K562 (cell line): ENCODE results near the gene CLIP4. TPM values are rescaled to one million over a fixed set of nuclear protein-coding genes. Genes with fewer than 3 reads are reported as not detected.

Source experiments
- ATAC-seq: fragments of 200-7000 bp; cut with Tn5 transposase; 3 replicates; pipeline ENCODE4 v1.9.1; 2020; ENCODE audit warnings: moderate library complexity
- BruUV-seq: library from RNA; stranded (reverse); fragments of 400-500 nt; replicated peaks from 2 replicates; lab custom pipeline; 2021; lab: Mats Ljungman, UMichigan
- CTCF ChIA-PET: fragments of 300-600 bp; formaldehyde crosslinking; extraction: SDS; loops from one replicate; lab custom pipeline; 2021; ENCODE audit warnings: low intra/inter-chr PET ratio; lab: Yijun Ruan, JAX
- POLR2A ChIA-PET: fragments of 300-600, 350-650 bp; sonication (Branson Sonifier 250); formaldehyde crosslinking; extraction: SDS; loops from one replicate; lab custom pipeline; 2021; ENCODE audit warnings: antibody characterized with exemption, inconsistent platforms; lab: Yijun Ruan, JAX
- DNase-seq, 4 experiments: peaks; one replicate each; pipeline versions ENCODE4 v3.0.0 to v3.0.0-alpha.2; 2011 to 2018; ENCODE audit warnings: low spot score in 3 of 4, mixed read lengths in 3 of 4; ENCODE audit errors: extremely low read depth in 1 of 4
- FAIRE-seq: peaks from 2 replicates; lab custom pipeline; 2011; peaks lifted over from hg19 to GRCh38; lab: Jason Lieb, UNC
- H2AFZ ChIP-seq: 2 replicates; pipeline ENCODE4 v1.6.0; 2011; ENCODE audit warnings: low read depth, low read length, control low read depth, inconsistent platforms
- H3K27ac ChIP-seq: fragments of 200-600 bp; 3 replicates; pipeline ENCODE4 v1.8.0; 2011; ENCODE audit warnings: low read depth, mild to moderate bottlenecking, control low read depth, inconsistent platforms, low read length, moderate library complexity, mixed read lengths; ENCODE audit errors: extremely low read depth
- H3K27me3 ChIP-seq, 2 experiments: fragments of 300-600 bp in 1 of 2; 2 replicates in 1 of 2; 3 replicates in 1 of 2; pipeline versions ENCODE4 v1.6.0 to v1.8.0; 2011; ENCODE audit warnings: inconsistent platforms in 2 of 2, low read length in 2 of 2, mild to moderate bottlenecking in 1 of 2, mixed read lengths in 1 of 2, moderate library complexity in 1 of 2; ENCODE audit not compliant: control insufficient read depth in 2 of 2, insufficient read depth in 2 of 2
- H3K36me3 ChIP-seq: fragments of 300-600 bp; 3 replicates; pipeline ENCODE4 v1.8.0; 2011; ENCODE audit warnings: mild to moderate bottlenecking, low read length, inconsistent platforms; ENCODE audit not compliant: control insufficient read depth, insufficient read depth
- H3K4me1 ChIP-seq, 2 experiments: fragments of 200-600 bp in 1 of 2; replicated peaks in 1 of 2; 2 replicates in 1 of 2; 3 replicates in 1 of 2; pipeline versions ENCODE4 v1.5.1 to v1.8.0; 2011; ENCODE audit warnings: inconsistent platforms in 2 of 2, low read length in 2 of 2, mild to moderate bottlenecking in 1 of 2, mixed read lengths in 1 of 2, moderate library complexity in 1 of 2; ENCODE audit not compliant: control insufficient read depth in 2 of 2, insufficient read depth in 2 of 2
- H3K4me2 ChIP-seq: 2 replicates; pipeline ENCODE4 v1.6.1; 2011; ENCODE audit warnings: low read length, control low read depth, inconsistent platforms, mixed read lengths; ENCODE audit not compliant: insufficient read depth
- H3K4me3 ChIP-seq: fragments of 200-600 bp; sonication (generic), shearing (Covaris generic); 2 replicates; pipeline ENCODE4 v1.5.1; 2016; ENCODE audit warnings: control low read depth, inconsistent platforms
- H3K79me2 ChIP-seq: fragments of 200-600 bp; 3 replicates; pipeline ENCODE4 v1.8.0; 2011; ENCODE audit warnings: low read length, inconsistent platforms; ENCODE audit not compliant: control insufficient read depth, insufficient read depth
- H3K9ac ChIP-seq, 2 experiments: 2 replicates each; pipeline versions ENCODE4 v1.6.0 to v1.6.1; 2011; ENCODE audit warnings: low read depth in 2 of 2, low read length in 2 of 2, control low read depth in 1 of 2, inconsistent platforms in 1 of 2, mild to moderate bottlenecking in 1 of 2, mixed read lengths in 1 of 2; ENCODE audit not compliant: insufficient read depth in 1 of 2
- H3K9me1 ChIP-seq: one replicate; pipeline ENCODE4 v1.6.0; 2011; ENCODE audit warnings: inconsistent platforms, mild to moderate bottlenecking, low read length, moderate library complexity; ENCODE audit not compliant: control insufficient read depth, insufficient read depth
- H3K9me3 ChIP-seq: replicated peaks from 2 replicates; pipeline ENCODE4 v1.5.1; 2011; ENCODE audit warnings: low read depth, low read length, inconsistent platforms; ENCODE audit not compliant: control insufficient read depth, insufficient read depth
- H4K20me1 ChIP-seq: replicated peaks from 2 replicates; pipeline ENCODE4 v1.6.1; 2011; ENCODE audit warnings: low read length, inconsistent platforms, mixed read lengths; ENCODE audit not compliant: control insufficient read depth, insufficient read depth
- BCOR ChIP-seq: fragments of 450-650 bp; IDR thresholded peaks from 2 replicates; pipeline ENCODE4 v1.6.1; 2016
- CAMTA2 ChIP-seq: fragments of 250-450 bp; sonication (Bioruptor Pico); conservative IDR thresholded peaks from 2 replicates; pipeline ENCODE4 v1.5.1; 2022
- CBX3 ChIP-seq, 2 experiments: IDR thresholded peaks; 1 replicate in 1 of 2; 2 replicates in 1 of 2; pipeline ENCODE4 v1.6.1; 2012; ENCODE audit warnings: inconsistent platforms in 2 of 2, low read length in 2 of 2, borderline replicate concordance in 1 of 2, control low read depth in 1 of 2
- CHCHD3 ChIP-seq: fragments of 250-450 bp; sonication (Bioruptor Pico); IDR thresholded peaks from 2 replicates; pipeline ENCODE4 v2.1.2; 2022; ENCODE audit warnings: mild to moderate bottlenecking
- DEAF1 ChIP-seq: fragments of 450-650 bp; formaldehyde crosslinking; IDR thresholded peaks from 2 replicates; pipeline ENCODE4 v1.4.0; 2020; ENCODE audit warnings: mild to moderate bottlenecking, moderate library complexity
- MAFF ChIP-seq: IDR thresholded peaks from 2 replicates; pipeline ENCODE4 v1.6.1; 2012; ENCODE audit warnings: low read length, improper control_type of control experiment
- SRSF3 ChIP-seq: fragments of 200-400 bp; formaldehyde crosslinking; IDR thresholded peaks from 2 replicates; pipeline ENCODE4 v1.6.1; 2016; ENCODE audit warnings: mild to moderate bottlenecking, low read length, moderate library complexity; ENCODE audit not compliant: insufficient read depth
- TRIM25 ChIP-seq: fragments of 450-650 bp; IDR thresholded peaks from 2 replicates; pipeline ENCODE4 v1.7.0; 2016; ENCODE audit warnings: borderline replicate concordance
- ZNF398 ChIP-seq: fragments of 250-450 bp; sonication (Bioruptor Pico); IDR thresholded peaks from 2 replicates; pipeline ENCODE4 v1.8.0; 2021; ENCODE audit warnings: moderate library complexity, mild to moderate bottlenecking, inconsistent platforms
- ZNF586 ChIP-seq: fragments of 450-650 bp; formaldehyde crosslinking; conservative IDR thresholded peaks from 2 replicates; pipeline ENCODE4 v1.4.0; 2020; ENCODE audit warnings: mild to moderate bottlenecking, moderate library complexity
- ZNF589 ChIP-seq: fragments of 200-800 bp; sonication (Bioruptor generic); IDR thresholded peaks from 2 replicates; pipeline ENCODE4 v1.6.1; 2016; ENCODE audit warnings: low read depth, missing genetic modification characterization, missing compliant biosample characterization
- WGBS: fragments of 100-300 bp; shearing (Covaris generic); methylation state at CpG from one replicate; pipeline ENCODE4 v1.1.6; 2016; ENCODE audit warnings: low coverage, mixed read lengths; ENCODE audit not compliant: insufficient coverage; ENCODE audit errors: missing lambda C conversion rate; 5-methylcytosine and 5-hydroxymethylcytosine counted together
- in situ Hi-C: fragments of 300-500 bp; cut with MboI; formaldehyde crosslinking; loops from 4 replicates; pipeline ENCODE4 v1.15.0; 2018; ENCODE audit warnings: inconsistent platforms, mixed read lengths
- intact Hi-C: fragments of 100-400 bp; cut with micrococcal nuclease; formaldehyde crosslinking; loops from 2 replicates; pipeline ENCODE4 v1.14.2; 2022
- polyA plus RNA-seq, 8 experiments: library from polyadenylated mRNA; depleted of rRNA in 4 of 8; stranded (reverse) in 5 of 8; unstranded in 3 of 8; fragments of >200 nt; fragmentation: Nextera tagmentation in 2 of 8; fragmentation: Illumina TruSeq in 1 of 8; extraction: Ambion mirVana in 2 of 8; extraction: Trizol in 1 of 8; gene quantifications; 2 replicates each; pipeline versions ENCODE4 v1.2.1 to v1.2.3, GENCODE V29; 2011 to 2014; ENCODE audit warnings: inconsistent platforms in 1 of 8, missing spikeins in 1 of 8
- total RNA-seq, 7 experiments: library from RNA; depleted of rRNA in 6 of 7; stranded (reverse); fragments of >200 nt in 6 of 7; fragmentation: Illumina TruSeq in 2 of 7; extraction: Trizol in 2 of 7; gene quantifications; 2 replicates each; pipeline versions ENCODE4 v1.2.1 to v1.2.3, GENCODE V29; 2011 to 2021; ENCODE audit warnings: low replicate concordance in 1 of 7
- TF ChIP-seq, protein P1 (sequence below): sonication (generic); formaldehyde crosslinking; IDR thresholded peaks from 2 replicates; pipeline ENCODE4 v1.8.0; 2022; ENCODE audit warnings: mild to moderate bottlenecking, missing genetic modification reagents

CLIP4 gene
- total and polyA plus RNA-seq, 9 of the 15 experiments (the other 6 are each of a cell fraction or from before 2014, with no cell fraction given): 0.03 to 0.38 (median 0.13) TPM; not detected in 5

- BruUV-seq: no TSS peak
- no peaks in the 10 kb centered on the region for H3K36me3 ChIP-seq
- H2AFZ ChIP-seq: no peak overlapping the region
- WGBS: 0% methylated on average over 3 of the region's 3 CpGs
- H3K27ac ChIP-seq: no peak overlapping the region
- H3K9me1 ChIP-seq: no peaks in the 10 kb centered on the region
- no peaks in the 10 kb centered on the region for H3K79me2 ChIP-seq
- ATAC-seq: no peak
- FAIRE-seq: no peak
- POLR2A ChIA-PET: no interaction called here
- no peaks in the 10 kb centered on the region for H3K9me3 ChIP-seq
- CTCF ChIA-PET: no interaction called here
- H3K4me1 ChIP-seq: no peaks in the 10 kb centered on the region
- intact Hi-C loops: no loop called here
- H3K27me3 ChIP-seq: peaks cover 0 to 11% of the 10 kb centered on the region in 2 experiments; a peak in 2 of 5 replicates
- H3K4me3 ChIP-seq: no peak overlapping the region
- H3K4me2 ChIP-seq: no peak overlapping the region
- H3K9ac ChIP-seq: no peak overlapping the region
- H4K20me1 ChIP-seq: no peaks in the 10 kb centered on the region
- DNase-seq: no peak
- in situ Hi-C loops: loop anchor here (10.0 kb wide), 1 partner anchor 373 kb away; no protein-coding TSS in a partner anchor
- no peak for TF ChIP-seq TRIM25
- TF ChIP-seq BCOR: no peak
- no peak for TF ChIP-seq CAMTA2 (CRISPR knock-in tag)
- no peak for TF ChIP-seq SRSF3
- TF ChIP-seq CBX3 (IDR thresholded peaks at IDR 0.05; ENCODE audit: borderline replicate concordance in 1 of 2, low read length in 2 of 2): no peak
- TF ChIP-seq, protein P1, sequence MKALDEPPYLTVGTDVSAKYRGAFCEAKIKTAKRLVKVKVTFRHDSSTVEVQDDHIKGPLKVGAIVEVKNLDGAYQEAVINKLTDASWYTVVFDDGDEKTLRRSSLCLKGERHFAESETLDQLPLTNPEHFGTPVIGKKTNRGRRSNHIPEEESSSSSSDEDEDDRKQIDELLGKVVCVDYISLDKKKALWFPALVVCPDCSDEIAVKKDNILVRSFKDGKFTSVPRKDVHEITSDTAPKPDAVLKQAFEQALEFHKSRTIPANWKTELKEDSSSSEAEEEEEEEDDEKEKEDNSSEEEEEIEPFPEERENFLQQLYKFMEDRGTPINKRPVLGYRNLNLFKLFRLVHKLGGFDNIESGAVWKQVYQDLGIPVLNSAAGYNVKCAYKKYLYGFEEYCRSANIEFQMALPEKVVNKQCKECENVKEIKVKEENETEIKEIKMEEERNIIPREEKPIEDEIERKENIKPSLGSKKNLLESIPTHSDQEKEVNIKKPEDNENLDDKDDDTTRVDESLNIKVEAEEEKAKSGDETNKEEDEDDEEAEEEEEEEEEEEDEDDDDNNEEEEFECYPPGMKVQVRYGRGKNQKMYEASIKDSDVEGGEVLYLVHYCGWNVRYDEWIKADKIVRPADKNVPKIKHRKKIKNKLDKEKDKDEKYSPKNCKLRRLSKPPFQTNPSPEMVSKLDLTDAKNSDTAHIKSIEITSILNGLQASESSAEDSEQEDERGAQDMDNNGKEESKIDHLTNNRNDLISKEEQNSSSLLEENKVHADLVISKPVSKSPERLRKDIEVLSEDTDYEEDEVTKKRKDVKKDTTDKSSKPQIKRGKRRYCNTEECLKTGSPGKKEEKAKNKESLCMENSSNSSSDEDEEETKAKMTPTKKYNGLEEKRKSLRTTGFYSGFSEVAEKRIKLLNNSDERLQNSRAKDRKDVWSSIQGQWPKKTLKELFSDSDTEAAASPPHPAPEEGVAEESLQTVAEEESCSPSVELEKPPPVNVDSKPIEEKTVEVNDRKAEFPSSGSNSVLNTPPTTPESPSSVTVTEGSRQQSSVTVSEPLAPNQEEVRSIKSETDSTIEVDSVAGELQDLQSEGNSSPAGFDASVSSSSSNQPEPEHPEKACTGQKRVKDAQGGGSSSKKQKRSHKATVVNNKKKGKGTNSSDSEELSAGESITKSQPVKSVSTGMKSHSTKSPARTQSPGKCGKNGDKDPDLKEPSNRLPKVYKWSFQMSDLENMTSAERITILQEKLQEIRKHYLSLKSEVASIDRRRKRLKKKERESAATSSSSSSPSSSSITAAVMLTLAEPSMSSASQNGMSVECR (CRISPR knock-in tag): no peak
- no peak for TF ChIP-seq CHCHD3 (CRISPR knock-in tag)
- no peak for TF ChIP-seq ZNF589
- TF ChIP-seq DEAF1 (CRISPR knock-in tag): no peak
- no peak for TF ChIP-seq ZNF586 (CRISPR knock-in tag)
- no peak for TF ChIP-seq MAFF
- no peak for TF ChIP-seq ZNF398
Observed at GRCh38 chr2:29207352-29208148, 92.3 kb downstream of the CLIP4 start.
